CD4-positive, alpha-beta T cell (primary cell): ENCODE measurements around the gene TENT5C. TPM values are rescaled to one million over a fixed set of nuclear protein-coding genes. Genes with fewer than 3 reads are reported as not detected.

Experiments
- ATAC-seq: fragments of 200-7000 bp; cut with Tn5 transposase; one replicate; pipeline ENCODE4 v1.10.0; 2022; ENCODE audit warnings: mild to moderate bottlenecking; ENCODE audit not compliant: poor library complexity
- CTCF ChIA-PET: fragments of 350-600 bp; sonication (Branson Sonifier 250); formaldehyde crosslinking; loops from one replicate; lab custom pipeline; 2021; ENCODE audit warnings: antibody characterized with exemption, inconsistent platforms; lab: Charles Lee
- POLR2A ChIA-PET: fragments of 350-600 bp; sonication (Branson Sonifier 250); formaldehyde crosslinking; loops from one replicate; lab custom pipeline; 2021; ENCODE audit warnings: antibody characterized with exemption, inconsistent platforms; lab: Charles Lee
- DNase-seq, 14 experiments: peaks; one replicate each; pipeline ENCODE4 v3.0.0-alpha.2; 2013 to 2020; ENCODE audit warnings: mixed read lengths in 2 of 14
- H3K27ac ChIP-seq, 2 donors: one replicate each; pipeline versions ENCODE4 v1.5.1 to v1.7.0; 2013; ENCODE audit warnings: low read length in 2 of 2, low read depth in 1 of 2, mild to moderate bottlenecking in 1 of 2
- H3K27me3 ChIP-seq, 2 experiments: 1 replicate in 1 of 2; 2 replicates in 1 of 2; pipeline versions ENCODE4 v1.6.1 to v1.7.0; 2013; ENCODE audit warnings: low read length in 2 of 2, control low read depth in 1 of 2, mild to moderate bottlenecking in 1 of 2, moderate library complexity in 1 of 2; ENCODE audit not compliant: insufficient read depth in 2 of 2, control insufficient read depth in 1 of 2
- H3K36me3 ChIP-seq: one replicate; pipeline ENCODE4 v1.6.1; 2013; ENCODE audit warnings: low read length, control low read depth; ENCODE audit not compliant: insufficient read depth
- H3K4me1 ChIP-seq: one replicate; pipeline ENCODE4 v1.6.1; 2013; ENCODE audit warnings: low read length, control low read depth; ENCODE audit not compliant: insufficient read depth
- H3K4me3 ChIP-seq: one replicate; pipeline ENCODE4 v1.5.1; 2013; ENCODE audit warnings: mild to moderate bottlenecking, low read length, moderate library complexity
- H3K9me3 ChIP-seq, 2 experiments: 1 replicate in 1 of 2; 2 replicates in 1 of 2; pipeline versions ENCODE4 v1.6.1 to v1.7.0; 2013; ENCODE audit warnings: low read length in 2 of 2, mild to moderate bottlenecking in 2 of 2, control low read depth in 1 of 2, moderate library complexity in 1 of 2; ENCODE audit not compliant: control insufficient read depth in 1 of 2, insufficient read depth in 1 of 2
- H3K27ac Mint-ChIP-seq: one replicate; pipeline ENCODE4 v1.8.0; 2020; ENCODE audit warnings: mixed read lengths
- H3K27me3 Mint-ChIP-seq: one replicate; pipeline ENCODE4 v1.8.0; 2021; ENCODE audit warnings: mixed read lengths
- H3K36me3 Mint-ChIP-seq: one replicate; pipeline ENCODE4 v1.8.0; 2021; ENCODE audit warnings: low read depth, mixed read lengths
- H3K4me1 Mint-ChIP-seq: one replicate; pipeline ENCODE4 v1.8.0; 2021; ENCODE audit warnings: low read depth, mixed read lengths
- H3K4me3 Mint-ChIP-seq: one replicate; pipeline ENCODE4 v1.8.0; 2020; ENCODE audit warnings: mild to moderate bottlenecking, mixed read lengths
- H3K9me3 Mint-ChIP-seq: one replicate; pipeline ENCODE4 v1.8.0; 2020; ENCODE audit warnings: mixed read lengths
- intact Hi-C, 2 experiments: fragments of 100-400 bp; cut with DNase I in 1 of 2; cut with micrococcal nuclease in 1 of 2; formaldehyde crosslinking; loops; one replicate each; pipeline versions ENCODE4 v1.15.1 to v1.9.0; 2023 to 2025; cut with DNase I, micrococcal nuclease
- total RNA-seq, 174 experiments: library from RNA in 2 of 174; stranded (reverse) in 2 of 174; gene quantifications; one replicate each; pipeline ENCODE4 v1.2.3 and lab custom pipeline; 2021 to 2026
- TF ChIP-seq, protein P1 (sequence below): fragments of 200-600 bp; IDR thresholded peaks from one replicate; pipeline ENCODE4 v1.8.0; 2022; ENCODE audit warnings: antibody characterized with exemption, mild to moderate bottlenecking

TENT5C gene
- total RNA-seq, 2 experiments from 2014 or later: 122 to 123 TPM

- intact Hi-C loops: loop anchor here in 1 of 2 experiments (5.0 kb wide), 1 partner anchor 49 kb away; no protein-coding TSS in a partner anchor
- TF ChIP-seq, protein P1, sequence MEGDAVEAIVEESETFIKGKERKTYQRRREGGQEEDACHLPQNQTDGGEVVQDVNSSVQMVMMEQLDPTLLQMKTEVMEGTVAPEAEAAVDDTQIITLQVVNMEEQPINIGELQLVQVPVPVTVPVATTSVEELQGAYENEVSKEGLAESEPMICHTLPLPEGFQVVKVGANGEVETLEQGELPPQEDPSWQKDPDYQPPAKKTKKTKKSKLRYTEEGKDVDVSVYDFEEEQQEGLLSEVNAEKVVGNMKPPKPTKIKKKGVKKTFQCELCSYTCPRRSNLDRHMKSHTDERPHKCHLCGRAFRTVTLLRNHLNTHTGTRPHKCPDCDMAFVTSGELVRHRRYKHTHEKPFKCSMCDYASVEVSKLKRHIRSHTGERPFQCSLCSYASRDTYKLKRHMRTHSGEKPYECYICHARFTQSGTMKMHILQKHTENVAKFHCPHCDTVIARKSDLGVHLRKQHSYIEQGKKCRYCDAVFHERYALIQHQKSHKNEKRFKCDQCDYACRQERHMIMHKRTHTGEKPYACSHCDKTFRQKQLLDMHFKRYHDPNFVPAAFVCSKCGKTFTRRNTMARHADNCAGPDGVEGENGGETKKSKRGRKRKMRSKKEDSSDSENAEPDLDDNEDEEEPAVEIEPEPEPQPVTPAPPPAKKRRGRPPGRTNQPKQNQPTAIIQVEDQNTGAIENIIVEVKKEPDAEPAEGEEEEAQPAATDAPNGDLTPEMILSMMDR: no peak
- H3K27ac Mint-ChIP-seq: no peak overlapping the region
- no peaks in the 10 kb centered on the region for H3K9me3 ChIP-seq
- CTCF ChIA-PET: interaction anchor here (1.0 to 1.2 kb wide), 2 partner anchors 11 to 56 kb away, joined by 3 read pairs; no protein-coding TSS in a partner anchor
- no peaks in the 10 kb centered on the region for H3K36me3 Mint-ChIP-seq
- H3K27me3 ChIP-seq: no peaks in the 10 kb centered on the region
- no peaks in the 10 kb centered on the region for H3K4me1 Mint-ChIP-seq
- DNase-seq (no peak), ATAC-seq (no peak)
- POLR2A ChIA-PET: interaction anchor here (0.8 to 1.9 kb wide), 2 partner anchors 16 to 68 kb away, joined by 3 to 6 read pairs; no protein-coding TSS in a partner anchor
- H3K36me3 ChIP-seq: no peaks in the 10 kb centered on the region
- no peak overlapping the region for H3K4me3 ChIP-seq
- H3K27me3 Mint-ChIP-seq: no peaks in the 10 kb centered on the region
- no peaks in the 10 kb centered on the region for H3K9me3 Mint-ChIP-seq
- no peak overlapping the region for H3K4me3 Mint-ChIP-seq
- no peak overlapping the region for H3K27ac ChIP-seq
- no peaks in the 10 kb centered on the region for H3K4me1 ChIP-seq
Measured at GRCh38 chr1:117591252-117591651, 14.6 kb upstream of the TENT5C start.

GRCh38 chr1:117592155-117592554, 13.7 kb upstream of the TENT5C start:
- DNase-seq (no peak), ATAC-seq (no peak)
- no peak overlapping the region for H3K27ac Mint-ChIP-seq
- no peaks in the 10 kb centered on the region for H3K27me3 ChIP-seq
- no peak overlapping the region for H3K4me3 Mint-ChIP-seq
- no peak overlapping the region for H3K27ac ChIP-seq
- H3K4me3 ChIP-seq: no peak overlapping the region
- no peaks in the 10 kb centered on the region for H3K9me3 ChIP-seq
- ChIA-PET POLR2A (interaction anchor here (0.8 to 1.9 kb wide), 2 partner anchors 15 to 67 kb away, joined by 3 to 6 read pairs; no protein-coding TSS in a partner anchor), CTCF (no interaction called here)
- TF ChIP-seq, protein P1: no peak
- H3K9me3 Mint-ChIP-seq: no peaks in the 10 kb centered on the region
- intact Hi-C loops: loop anchor here in 1 of 2 experiments (5.0 kb wide), 1 partner anchor 50 kb away; no protein-coding TSS in a partner anchor
- no peaks in the 10 kb centered on the region for H3K36me3 ChIP-seq
- no peaks in the 10 kb centered on the region for H3K4me1 ChIP-seq
- H3K4me1 Mint-ChIP-seq: no peaks in the 10 kb centered on the region
- H3K27me3 Mint-ChIP-seq: no peaks in the 10 kb centered on the region
- no peaks in the 10 kb centered on the region for H3K36me3 Mint-ChIP-seq

DNA sequence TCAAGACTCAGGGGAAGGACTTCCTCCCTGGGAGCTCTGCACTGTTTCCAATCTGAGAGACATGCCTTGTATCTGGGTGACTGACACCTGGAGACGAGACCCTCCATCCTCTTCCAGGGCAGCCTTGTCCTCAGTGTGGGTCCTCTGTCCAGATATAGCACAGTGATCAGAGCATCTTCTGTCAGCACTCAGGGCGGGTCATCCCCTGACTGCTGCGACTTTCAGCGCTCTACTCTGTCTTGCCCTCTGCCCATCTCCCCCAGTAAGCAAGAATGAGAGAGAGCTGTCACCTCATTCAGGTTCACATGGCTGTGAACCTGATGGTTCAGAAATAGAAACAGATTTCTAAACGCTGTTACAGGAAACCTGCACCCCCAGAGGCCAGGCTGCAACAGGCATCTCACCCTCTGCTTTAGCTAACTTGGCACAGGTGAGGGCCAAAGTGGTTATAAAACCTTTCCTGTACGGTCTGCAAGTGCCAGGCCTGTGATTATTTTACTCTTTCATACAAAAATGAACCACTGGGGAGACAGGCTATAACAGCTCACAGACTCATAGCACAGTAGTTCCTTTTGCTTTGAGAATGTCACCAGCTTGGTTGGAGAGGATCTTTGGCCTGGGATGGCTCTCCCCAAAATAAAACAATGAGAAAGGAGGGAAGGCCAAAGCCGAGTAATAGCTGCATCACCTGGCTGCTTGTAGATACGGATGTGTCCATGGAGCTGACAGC, 11.4 kb upstream of the TENT5C start:
- no peaks in the 10 kb centered on the region for H3K9me3 ChIP-seq
- no peak overlapping the region for H3K4me3 ChIP-seq
- no peaks in the 10 kb centered on the region for H3K27me3 ChIP-seq
- POLR2A ChIA-PET: interaction anchor here (2.2 kb wide), 1 partner anchor 12 kb away, joined by 7 read pairs; the partner anchor contains the start of gene TENT5C
- intact Hi-C loops: loop anchor here in 1 of 2 experiments (5.0 kb wide), 1 partner anchor 52 kb away; no protein-coding TSS in a partner anchor
- Mint-ChIP-seq H3K27me3 (no peaks in the 10 kb centered on the region), H3K9me3 (no peaks in the 10 kb centered on the region), H3K4me3 (no peak overlapping the region), H3K27ac (no peak overlapping the region), H3K36me3 (no peaks in the 10 kb centered on the region), H3K4me1 (no peaks in the 10 kb centered on the region)
- H3K36me3 ChIP-seq: no peaks in the 10 kb centered on the region
- CTCF ChIA-PET: no interaction called here
- H3K4me1 ChIP-seq: no peaks in the 10 kb centered on the region
- no peak overlapping the region for H3K27ac ChIP-seq
- no peak for DNase-seq
- ATAC-seq: no peak
- TF ChIP-seq, protein P1: no peak
